Measurements from ENCODE around the gene APP.

Gene APP

GRCh38 chr21:25871566-25871965, 299.0 kb downstream of the APP start:
- DNase-seq (ENCODE audit: low read depth, low spot score) = no peak

DNA sequence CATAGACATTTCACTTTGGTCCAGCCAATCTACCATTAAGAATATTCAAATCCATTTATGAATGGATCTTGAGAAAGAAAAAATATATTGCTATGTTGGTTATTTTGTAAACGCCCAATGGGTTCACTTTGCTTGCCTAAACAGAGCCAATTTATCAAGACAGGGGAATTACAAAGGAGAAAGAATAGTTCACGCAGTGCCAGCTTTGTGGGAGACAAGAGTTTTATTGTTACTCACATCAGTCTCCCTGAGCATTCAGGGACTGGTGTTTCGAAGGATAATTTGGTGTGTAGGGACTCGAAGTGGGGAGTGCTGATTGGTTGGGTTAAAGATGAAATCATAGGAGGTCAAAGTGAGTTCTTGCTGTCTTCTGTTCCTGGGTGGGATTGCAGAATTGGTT, 300.5 kb downstream of the APP start:
- no peak for DNase-seq (ENCODE audit: low read depth, low spot score)

DNA sequence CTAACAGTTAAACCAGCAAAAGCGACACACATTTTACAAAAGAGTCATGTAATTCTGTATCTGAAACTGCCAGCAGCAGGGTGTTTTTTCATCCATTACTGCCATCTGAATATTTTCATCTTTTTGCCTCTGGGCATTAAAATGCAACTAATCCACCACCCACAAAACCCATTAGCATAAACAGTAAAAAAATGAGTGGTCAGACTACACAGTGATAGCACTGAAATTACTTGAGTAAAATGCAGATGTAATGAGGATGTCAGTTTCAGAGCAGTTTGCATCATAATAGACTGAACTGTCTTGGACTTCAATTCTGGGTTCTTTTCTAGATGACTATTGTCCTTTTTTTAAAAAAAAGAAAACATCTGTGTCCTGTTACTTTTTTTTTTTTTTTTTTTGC, 303.5 kb downstream of the APP start:
- no peak for DNase-seq (ENCODE audit: low read depth, low spot score)

DNA sequence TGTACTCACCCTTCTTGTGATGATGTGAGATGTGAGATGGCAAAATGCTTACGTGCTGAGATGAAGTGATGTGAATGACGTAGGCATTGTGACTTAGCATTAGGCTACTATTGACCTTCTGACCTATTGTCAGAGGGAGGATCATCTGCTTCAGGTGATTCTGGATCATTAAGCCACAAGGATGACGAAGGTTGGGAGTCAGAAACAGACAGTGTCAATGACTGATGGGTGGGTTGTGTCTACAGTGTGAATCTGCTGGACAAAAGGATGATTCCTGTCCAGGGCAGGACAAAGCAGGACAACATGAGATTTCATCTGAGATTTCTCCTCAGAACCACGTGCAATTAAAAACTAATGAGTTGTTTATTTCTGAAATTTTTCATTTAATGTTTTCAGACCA, 306.8 kb downstream of the APP start:
- DNase-seq (ENCODE audit: low read depth, low spot score) = no peak

DNA sequence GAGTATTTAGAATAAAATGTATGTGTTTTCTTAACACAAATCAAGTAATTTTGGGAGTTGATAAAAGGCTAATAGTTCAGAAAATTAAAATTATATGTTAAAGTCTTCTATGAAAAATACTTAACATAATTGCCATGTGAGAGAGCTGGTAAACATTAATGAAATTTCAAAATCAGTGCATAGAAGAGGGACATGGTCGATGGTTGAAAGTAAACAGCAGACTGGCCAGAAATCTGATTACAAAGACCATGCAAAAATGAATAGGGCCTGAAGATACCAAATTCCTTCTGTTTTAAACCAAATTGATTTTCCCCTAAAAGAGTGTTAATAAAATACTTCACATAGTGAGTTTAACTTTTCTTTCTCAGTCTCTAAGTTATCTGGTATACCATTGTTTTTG, 307.5 kb downstream of the APP start:
- DNase-seq (ENCODE audit: low read depth, low spot score) = no peak

DNA sequence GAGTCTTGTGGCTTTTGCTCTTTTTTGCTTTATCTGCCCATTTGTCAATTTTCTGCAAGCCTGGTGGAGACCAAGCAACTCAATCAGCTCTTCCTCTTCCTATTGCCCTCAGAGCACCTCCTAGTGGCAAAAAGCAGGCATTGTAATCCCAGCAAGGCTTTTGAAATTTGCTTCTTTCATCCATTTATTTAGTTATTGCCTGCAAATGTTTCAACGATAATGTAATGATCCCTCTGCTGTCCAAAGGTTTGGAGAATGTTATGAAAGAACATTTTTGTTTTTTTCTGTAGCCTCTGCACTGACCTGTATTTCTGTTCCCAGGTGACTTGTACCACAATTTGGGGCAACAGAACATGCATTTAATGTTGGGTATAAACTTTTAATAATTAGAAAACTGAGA, 308.0 kb downstream of the APP start:
- DNase-seq (ENCODE audit: low read depth, low spot score) = peak; percentile 9

DNA sequence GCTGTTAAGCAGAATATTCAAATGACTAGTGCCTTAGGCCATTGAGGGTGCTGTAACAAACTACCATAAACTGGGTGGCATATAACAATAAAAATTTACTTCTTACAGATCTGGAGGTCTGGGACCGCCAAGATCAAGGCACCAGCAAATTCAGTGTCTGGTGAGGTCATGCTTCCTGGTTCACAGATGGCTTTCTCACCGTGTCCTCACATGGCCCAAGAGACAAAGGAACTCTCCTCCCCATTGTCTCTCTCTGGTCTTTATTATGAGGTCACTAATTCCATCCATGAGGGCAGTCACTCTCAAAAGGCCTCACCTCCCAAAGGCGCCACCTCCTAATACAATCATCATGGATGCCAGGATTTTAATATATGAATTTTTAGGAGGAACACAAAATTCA, 308.5 kb downstream of the APP start:
- DNase-seq (ENCODE audit: low read depth, low spot score) = no peak

GRCh38 chr21:25859235-25859929, 311.2 kb downstream of the APP start:
- DNase-seq (ENCODE audit: low read depth, low spot score) = no peak

DNA sequence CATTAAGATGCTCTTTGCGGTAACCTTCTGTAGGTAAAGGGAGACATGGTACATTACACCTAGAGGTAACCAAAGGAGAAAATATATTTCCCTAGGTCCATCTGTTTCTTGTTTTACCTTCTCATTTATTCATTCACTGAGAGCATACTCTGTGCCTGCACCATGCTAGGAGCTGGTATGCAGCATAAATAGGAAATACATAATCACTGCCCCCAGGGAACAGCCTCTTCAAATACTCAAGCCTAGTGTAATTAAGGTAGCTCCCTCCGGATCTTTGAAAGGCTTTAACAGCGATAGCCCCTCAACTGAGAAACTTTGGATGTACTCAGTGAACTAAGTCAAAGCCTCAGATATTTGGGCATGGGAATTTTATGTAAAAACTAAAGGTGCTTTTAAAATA, 312.2 kb downstream of the APP start:
- no peak for DNase-seq (ENCODE audit: low read depth, low spot score)

GRCh38 chr21:25857308-25858074, 313.1 kb downstream of the APP start:
- DNase-seq (ENCODE audit: low read depth, low spot score) = no peak

GRCh38 chr21:25855576-25855975, 315.0 kb downstream of the APP start:
- no peak for DNase-seq (ENCODE audit: low read depth, low spot score)

DNA sequence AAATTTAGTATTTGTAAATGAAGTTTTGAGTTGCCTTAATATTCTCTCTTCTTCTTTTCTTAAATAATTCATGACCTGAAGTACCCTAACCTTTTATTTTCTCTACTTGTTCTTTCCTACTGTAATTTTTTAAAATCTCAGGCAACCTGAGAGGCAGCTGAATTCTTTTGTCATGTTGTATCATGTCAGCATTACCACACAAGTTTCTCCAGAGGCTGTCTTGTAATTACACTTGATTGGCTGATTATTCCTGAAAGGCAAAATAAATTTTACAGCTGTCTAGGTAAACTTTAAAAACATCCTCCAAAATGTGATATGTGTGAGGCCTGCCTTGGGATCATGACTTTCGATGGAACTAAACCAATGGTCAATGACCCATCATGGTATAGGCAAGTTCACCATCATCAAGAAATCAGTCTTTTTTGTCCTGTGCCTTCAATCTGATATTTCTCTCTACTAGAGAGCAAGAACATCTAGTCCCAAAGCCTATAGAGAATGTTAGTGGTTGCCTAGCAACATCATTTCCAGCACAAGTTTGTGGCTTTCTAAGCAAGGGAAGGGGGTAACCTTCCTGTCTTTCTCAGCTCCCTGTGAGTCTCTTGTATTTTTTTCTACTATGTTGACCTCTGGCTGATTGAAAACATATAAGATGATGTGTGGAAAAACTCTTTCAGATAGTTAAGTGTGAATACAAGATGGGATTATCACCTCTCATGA, 320.3 kb downstream of the APP start:
- DNase-seq (ENCODE audit: low read depth, low spot score) = no peak

DNA sequence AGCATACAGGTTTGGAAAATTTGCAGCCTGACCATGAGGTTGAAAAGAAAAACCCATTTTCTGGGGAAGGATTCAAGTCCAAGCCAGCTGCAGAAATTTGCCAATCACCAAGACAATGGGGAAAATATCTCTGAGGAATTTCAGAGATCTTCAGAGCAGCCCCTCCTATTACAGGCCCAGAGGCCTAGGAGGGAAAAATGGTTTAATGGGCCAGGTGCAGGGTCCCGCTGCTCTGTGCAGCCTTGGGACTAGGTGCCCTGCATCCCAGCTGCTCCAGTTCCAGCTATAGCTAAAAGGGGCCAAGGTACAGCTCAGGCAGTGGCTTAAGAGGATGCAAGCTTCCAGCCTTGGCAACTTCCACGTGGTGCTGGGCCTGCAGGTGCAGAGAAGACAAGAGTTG, 322.3 kb downstream of the APP start:
- DNase-seq (ENCODE audit: low read depth, low spot score) = no peak

DNA sequence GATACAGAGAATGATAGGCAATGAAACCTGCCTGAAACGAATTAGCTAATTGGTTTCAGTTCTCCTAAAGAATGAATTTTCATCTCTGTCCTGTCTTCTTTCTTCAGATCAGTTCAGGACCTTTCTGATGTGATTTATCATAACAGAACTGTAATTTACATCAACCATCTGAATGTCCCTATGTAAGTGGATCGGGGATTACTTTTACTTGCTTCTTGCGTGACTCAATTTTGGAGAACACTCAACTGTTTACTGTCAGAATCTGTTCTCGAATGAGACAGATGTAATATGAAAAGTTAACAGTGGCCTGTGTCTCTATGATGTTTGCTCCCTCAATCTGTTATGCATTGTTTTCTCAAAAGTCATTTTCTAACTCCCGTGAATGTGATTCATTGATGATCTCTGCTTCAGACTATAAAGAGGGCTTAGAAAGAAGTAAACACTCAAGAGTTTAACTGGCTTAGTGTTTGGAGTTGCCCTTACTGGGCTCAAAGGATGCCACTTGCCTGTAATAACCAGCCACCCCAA, 324.8 kb downstream of the APP start:
- no peak for DNase-seq (ENCODE audit: low read depth, low spot score)

- no peak for DNase-seq (ENCODE audit: low read depth, low spot score)
Observed at GRCh38 chr21:25842925-25843324, 327.6 kb downstream of the APP start.

DNA sequence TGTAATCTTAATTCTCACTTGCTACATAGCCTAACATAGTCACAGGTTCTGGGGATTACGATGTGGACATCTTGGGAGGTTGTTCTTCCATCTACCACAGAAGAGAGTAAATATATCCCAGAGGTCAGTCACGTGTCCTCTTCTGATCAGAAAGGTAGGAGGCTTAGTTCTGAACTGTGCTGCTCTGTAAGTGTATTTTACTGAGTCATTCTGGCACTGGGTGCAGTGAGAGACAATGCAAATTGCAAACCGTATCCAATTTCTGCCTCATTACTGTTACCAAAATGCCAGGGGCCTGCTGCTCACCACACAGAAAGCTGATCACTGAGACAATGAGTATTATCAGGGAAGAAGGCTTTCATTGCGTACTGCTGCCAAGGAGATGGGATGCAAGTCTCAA, 331.8 kb downstream of the APP start:
- DNase-seq (ENCODE audit: low read depth, low spot score) = no peak

GRCh38 chr21:25837533-25838265, 332.9 kb downstream of the APP start:
- no peak for DNase-seq (ENCODE audit: low read depth, low spot score)

DNA sequence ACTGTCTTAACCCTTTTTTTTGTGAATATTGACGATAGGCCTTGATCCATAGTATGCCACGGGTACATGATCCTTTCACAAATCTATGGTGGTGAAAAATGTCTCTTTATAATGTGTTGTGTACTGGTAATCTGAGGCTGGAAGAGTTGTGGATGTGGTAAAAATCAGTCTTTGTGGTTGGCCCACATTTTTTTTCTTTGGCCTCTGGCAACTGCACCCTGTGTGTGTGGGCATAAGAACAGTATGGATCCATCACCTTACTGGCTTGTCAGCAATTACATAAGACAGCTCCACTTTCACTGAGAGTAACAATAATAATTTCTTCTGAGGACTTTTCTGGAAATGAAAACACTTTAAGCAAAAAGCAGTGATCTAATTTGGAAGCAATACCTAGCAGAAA, 334.2 kb downstream of the APP start:
- DNase-seq (ENCODE audit: low read depth, low spot score) = no peak

- no peak for DNase-seq (ENCODE audit: low read depth, low spot score)
Observed at GRCh38 chr21:25834381-25834780, 336.2 kb downstream of the APP start.

DNA sequence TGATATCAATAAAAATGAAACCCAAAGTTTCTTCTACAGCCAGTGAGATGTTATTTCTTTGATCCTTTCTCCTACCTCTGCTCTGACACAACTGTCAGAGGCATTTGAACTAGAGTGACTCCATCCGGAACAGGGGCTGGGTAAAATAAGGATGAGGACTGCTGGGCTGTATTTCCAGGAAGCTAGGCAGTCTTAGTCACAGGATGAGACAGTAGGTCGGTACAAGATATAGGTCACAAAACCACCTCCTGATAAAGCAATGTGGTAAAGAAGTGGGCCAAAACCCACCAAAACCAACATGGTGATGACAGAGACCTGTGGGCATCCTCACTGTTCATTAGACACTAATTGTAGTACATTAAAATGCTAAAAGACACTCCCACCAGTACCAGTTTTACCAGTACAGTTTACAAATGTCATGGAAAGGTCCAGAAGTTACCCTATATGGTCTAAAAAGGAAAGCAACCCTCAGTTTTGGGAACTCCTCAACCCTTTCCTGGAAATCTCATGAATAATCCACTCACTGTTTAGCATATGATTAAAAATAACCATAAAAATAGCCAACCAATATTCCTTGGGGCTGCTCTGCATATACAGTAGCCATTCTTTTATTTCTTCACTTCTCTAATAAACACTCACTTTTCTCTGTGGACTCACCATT, 339.1 kb downstream of the APP start:
- no peak for DNase-seq (ENCODE audit: low read depth, low spot score)
